ENCODE data around the gene ZNF189.

Gene ZNF189

GRCh38 chr9:101365181-101365580 is 33.5 kb upstream of the ZNF189 start:
- no peak for DNase-seq (ENCODE audit: low read depth in 1 of 2, low spot score in 1 of 2)
- Histone ChIP-seq H3K4me3 (replicated peaks; ENCODE audit: insufficient read depth, low read length) (no peak overlapping the region), H3K27me3 (ENCODE audit: insufficient read depth, poor library complexity, severe bottlenecking) (no peaks in the 10 kb centered on the region), H3K27ac (replicated peaks) (no peak overlapping the region)
- TF ChIP-seq GABPA (IDR thresholded peaks at IDR 0.05; ENCODE audit: low read depth) (no peak), REST (IDR thresholded peaks at IDR 0.05; ENCODE audit: insufficient replicate concordance, low read depth) (no peak), POLR2AphosphoS5 (IDR thresholded peaks at IDR 0.05; ENCODE audit: low read depth) (no peak), SPI1 (IDR thresholded peaks at IDR 0.05; ENCODE audit: borderline replicate concordance, low read depth) (no peak), CTCF (IDR thresholded peaks at IDR 0.05; ENCODE audit: insufficient read depth, low read length) (no peak)

- TF ChIP-seq POLR2AphosphoS5 (IDR thresholded peaks at IDR 0.05; ENCODE audit: low read depth) = no peak
- TF ChIP-seq GABPA (IDR thresholded peaks at IDR 0.05; ENCODE audit: low read depth) = no peak
- TF ChIP-seq REST (IDR thresholded peaks at IDR 0.05; ENCODE audit: insufficient replicate concordance, low read depth) = no peak
- TF ChIP-seq CTCF (IDR thresholded peaks at IDR 0.05; ENCODE audit: insufficient read depth, low read length) = no peak
- no peak for TF ChIP-seq SPI1 (IDR thresholded peaks at IDR 0.05; ENCODE audit: borderline replicate concordance, low read depth)
- H3K27ac ChIP-seq (replicated peaks) = no peak overlapping the region
- DNase-seq (ENCODE audit: low read depth in 1 of 2, low spot score in 1 of 2) = no peak
- H3K27me3 ChIP-seq (ENCODE audit: insufficient read depth, poor library complexity, severe bottlenecking) = no peaks in the 10 kb centered on the region
- no peak overlapping the region for H3K4me3 ChIP-seq (replicated peaks; ENCODE audit: insufficient read depth, low read length)
Measured at GRCh38 chr9:101366038-101366756, 32.5 kb upstream of the ZNF189 start.

- no peak overlapping the region for H3K4me3 ChIP-seq (replicated peaks; ENCODE audit: insufficient read depth, low read length)
- TF ChIP-seq SPI1 (IDR thresholded peaks at IDR 0.05; ENCODE audit: borderline replicate concordance, low read depth) (no peak), REST (IDR thresholded peaks at IDR 0.05; ENCODE audit: insufficient replicate concordance, low read depth) (no peak), GABPA (IDR thresholded peaks at IDR 0.05; ENCODE audit: low read depth) (no peak), CTCF (IDR thresholded peaks at IDR 0.05; ENCODE audit: insufficient read depth, low read length) (no peak), POLR2AphosphoS5 (IDR thresholded peaks at IDR 0.05; ENCODE audit: low read depth) (no peak)
- no peak for DNase-seq (ENCODE audit: low read depth in 1 of 2, low spot score in 1 of 2)
- H3K27ac ChIP-seq (replicated peaks) = no peak overlapping the region
- H3K27me3 ChIP-seq (ENCODE audit: insufficient read depth, poor library complexity, severe bottlenecking) = no peaks in the 10 kb centered on the region
Measured at GRCh38 chr9:101367323-101367722, 31.3 kb upstream of the ZNF189 start.
